GM21360 (cell line): ENCODE results near the gene LILRA5.
"Not testable (repeated sequence)": the region's sequence is repeated elsewhere in the genome, so short reads cannot be mapped to it uniquely, and the experiment has no call there.

Experiments
- ATAC-seq: cut with Tn5 transposase; IDR thresholded peaks from one replicate; pipeline ENCODE4 v1.9.1; 2021; ENCODE audit warnings: mild to moderate bottlenecking, moderate library complexity; ENCODE audit not compliant: unreplicated experiment

LILRA5 gene

DNA sequence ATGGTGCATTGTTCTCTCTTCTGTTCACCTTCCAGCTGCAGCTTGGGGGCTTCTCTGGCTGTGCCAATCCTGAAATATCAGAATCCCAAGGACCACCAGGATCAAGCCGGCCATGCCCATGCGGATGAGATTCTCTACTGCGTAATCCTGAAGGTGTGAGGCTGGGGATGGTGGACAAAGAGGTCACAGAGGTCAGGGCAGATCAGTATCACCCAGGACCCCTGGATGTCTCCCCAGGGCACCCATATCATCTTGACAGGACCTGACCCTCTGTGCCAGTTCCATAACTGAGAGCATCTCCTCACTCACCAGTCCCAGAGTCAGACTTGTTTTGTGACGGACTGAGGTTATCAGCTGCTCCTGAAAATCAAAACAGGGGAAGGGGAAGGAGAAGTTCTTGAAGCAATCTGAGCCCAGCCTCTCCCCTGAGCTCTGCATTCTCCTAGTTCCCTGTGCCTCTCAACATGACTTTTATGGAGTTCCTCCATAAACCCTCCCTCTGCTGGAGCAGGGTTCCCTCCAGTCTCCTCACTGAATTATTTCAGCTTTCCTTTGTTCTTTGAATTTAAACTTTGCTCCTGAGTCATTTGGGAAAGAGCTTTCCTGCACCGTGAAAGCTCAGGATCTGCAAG lies 5.5 kb downstream of the LILRA5 start:
- no peak for ATAC-seq

DNA sequence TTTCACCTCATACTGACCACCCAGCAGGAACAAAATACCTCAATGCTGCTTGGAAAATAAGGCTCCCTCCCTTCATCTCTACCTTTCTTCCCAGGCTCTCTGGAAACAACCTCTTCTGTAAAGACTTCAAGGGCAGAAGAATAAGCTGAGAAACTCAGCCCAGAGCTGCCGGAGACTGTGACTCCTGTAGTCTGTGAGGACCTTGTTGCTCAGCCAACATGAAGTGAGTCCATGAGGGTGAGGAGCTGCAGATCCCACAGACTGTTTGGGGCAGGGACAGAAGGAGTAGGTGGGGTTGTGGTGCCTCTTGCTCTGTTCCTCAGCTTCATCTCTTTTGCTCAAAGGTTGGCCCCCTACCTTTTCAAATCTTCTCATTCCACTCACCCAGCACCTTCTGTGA lies 7.8 kb downstream of the LILRA5 start:
- ATAC-seq = no peak

DNA sequence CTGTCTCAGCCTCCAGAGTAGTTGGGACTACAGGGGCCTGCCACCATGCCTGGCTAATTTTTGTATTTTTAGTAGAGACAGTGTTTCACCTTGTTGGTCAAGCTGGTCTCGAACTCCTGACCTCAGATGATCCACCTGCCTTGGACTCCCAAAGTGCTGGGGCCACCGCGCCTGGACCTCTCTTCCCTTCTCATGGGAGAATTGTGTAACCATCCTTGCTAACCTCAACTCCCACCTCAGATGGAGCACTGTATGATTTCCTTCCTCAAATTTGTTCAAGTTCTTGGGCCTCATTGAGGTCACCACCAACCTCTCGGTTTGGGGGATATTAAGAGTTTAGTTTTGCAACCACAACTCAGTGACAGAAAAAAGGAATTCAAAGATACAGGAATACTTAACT lies 10.7 kb downstream of the LILRA5 start:
- ATAC-seq = no peak

DNA sequence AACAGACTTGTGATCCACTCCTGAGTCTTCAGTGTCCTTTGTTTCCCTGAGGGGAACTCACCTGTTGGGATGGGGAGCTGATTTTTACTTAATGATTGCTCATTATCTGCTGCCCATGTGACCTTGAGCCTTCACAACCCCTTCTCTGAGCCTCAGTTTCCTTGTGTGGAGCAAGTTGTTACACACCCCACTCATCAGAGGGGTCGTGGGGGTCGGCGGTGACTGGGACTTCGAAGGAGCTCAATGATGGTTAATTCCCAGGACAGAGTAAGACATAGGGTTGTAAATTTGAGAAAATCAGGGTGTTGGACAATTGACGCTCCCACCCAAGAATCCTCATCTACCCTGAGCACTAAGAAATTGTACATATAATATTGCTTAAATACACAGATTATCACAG lies 13.5 kb downstream of the LILRA5 start:
- no peak for ATAC-seq

DNA sequence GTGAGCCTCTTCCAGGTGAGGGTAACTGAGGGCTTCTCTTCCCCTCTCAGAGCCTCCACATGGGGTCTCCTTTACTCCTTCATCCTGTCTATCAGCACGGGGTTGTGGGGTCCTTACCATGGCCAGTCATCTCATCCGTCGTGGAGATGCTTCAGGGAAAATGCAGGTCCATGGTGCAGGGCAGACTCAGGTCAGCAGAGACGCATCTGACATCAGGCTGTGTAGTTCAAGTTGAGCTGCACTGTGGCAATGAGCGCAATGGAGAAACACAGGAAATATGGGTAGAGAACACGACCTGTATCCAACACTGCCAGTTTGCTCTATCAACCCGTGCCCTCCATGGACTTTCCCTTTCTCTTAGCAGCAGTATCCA lies 13.9 kb downstream of the LILRA5 start:
- no peak for ATAC-seq

DNA sequence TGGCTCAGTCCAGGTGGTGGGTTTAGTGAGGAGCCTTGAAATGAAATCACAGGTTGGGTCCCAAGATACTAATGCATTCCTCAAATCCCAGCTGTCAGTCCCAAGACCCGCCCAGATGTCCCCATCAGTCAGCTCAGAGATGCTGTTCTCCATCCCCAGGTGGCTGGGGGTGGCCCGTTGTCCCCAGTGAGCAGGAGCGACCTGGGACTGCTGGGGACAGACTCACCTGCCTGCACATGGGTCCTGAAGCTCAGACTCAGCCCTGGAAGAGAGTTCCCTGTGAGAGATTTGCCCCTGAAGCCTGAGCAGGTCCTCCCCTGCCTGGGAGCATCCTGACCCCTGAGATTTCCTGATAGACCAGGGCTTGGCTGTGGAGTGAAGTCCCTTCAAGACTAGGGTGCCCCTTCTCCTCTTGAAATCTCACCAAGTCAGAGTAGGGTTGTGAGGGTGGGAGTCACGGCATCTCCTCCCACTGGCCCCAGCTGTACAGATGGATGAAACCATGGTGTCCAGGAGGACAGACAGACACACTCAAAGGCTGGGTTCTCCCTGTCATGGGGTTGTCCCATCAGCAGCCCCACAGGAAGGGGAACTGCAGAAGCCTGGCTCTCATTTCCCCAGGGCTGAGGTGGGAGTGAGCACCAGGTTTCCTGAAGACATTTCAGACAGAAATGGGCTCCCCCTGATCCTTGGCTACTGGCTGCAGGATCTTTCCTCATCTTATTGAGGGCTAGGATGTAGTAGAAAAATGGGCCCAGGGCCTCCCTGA lies 14.4 kb downstream of the LILRA5 start:
- no peak for ATAC-seq

DNA sequence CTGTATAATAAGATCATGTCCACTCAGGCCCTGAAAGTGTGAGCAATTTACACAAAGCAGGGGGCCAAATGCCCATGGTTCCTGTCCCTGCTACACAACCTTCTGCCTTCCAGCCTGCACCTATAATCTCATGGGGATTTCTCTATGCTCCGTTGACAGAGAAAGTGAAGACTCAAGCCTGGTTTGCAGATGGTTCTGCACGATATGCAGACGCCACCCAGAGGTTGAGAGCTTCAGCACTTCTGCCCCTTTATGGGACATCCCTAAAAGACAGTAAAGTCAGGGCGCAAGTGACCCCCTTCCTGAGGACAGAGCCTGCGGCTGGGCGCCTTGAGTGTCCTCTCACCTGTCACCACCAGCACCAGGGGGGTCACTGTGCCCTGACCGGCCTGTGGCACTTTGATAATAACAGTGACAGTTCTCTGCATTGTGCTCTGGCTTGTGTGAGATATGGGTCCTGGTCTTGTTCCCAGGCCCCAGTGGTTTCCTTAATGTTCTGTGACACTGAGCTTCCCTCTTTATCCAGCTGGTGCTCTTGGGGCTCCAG lies 15.1 kb downstream of the LILRA5 start:
- no peak for ATAC-seq

DNA sequence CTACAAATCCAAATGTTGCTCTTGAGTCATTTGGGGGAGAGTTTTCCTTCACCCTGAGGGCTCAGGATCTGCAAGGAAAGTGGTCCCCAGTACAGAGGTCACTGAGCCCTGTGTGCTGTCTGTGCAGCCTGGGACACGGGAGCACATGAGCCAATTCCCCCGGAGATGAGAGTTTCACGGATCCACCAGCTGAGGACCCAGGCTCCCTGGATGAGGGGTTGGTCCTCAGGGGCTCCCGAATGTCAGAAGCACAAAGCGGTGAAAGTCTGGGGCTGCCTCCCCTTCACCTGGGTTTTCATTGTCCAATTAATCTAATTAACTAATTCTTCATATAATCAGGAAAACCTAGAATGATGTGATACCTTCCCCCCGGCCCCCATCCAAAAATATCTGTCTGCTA lies 18.4 kb downstream of the LILRA5 start:
- no peak for ATAC-seq

DNA sequence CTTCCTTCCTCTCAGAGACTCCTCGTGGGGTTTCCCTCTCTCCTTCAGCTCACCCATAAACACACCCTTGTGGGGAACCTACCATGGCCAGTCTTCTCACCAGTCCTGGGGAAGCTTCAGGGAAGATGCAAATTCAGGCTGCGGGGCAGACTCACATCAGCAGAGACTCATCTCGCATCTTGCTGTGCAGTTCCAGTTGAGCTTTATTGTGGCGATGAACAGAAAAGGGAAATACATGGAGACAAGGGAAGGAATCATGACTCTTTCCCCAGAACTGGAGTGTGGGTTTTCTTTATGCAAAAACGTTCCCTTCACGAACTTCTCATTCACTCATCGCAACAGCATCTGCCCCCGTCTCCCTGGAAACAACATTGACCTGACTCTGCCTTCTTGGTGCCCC lies 23.8 kb downstream of the LILRA5 start:
- not testable (repeated sequence) for ATAC-seq

DNA sequence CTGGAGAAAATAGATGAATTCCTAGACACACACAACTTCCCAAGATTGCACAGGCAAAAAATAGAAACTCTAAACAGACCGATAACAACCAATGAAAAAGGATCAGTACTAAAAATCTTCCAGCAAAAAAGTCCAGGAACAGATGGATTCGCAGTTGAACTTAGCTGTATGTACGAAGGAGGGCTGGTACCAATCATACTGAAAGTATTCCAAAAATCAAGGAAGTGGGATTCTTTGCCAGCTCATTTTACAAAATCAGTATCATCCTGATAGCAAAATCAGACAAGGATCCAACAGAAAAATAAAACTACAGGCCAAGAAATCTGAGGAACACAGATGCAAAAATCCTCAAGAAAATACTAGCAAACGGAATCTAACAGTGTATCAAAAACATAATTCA lies 25.5 kb downstream of the LILRA5 start:
- no peak for ATAC-seq

DNA sequence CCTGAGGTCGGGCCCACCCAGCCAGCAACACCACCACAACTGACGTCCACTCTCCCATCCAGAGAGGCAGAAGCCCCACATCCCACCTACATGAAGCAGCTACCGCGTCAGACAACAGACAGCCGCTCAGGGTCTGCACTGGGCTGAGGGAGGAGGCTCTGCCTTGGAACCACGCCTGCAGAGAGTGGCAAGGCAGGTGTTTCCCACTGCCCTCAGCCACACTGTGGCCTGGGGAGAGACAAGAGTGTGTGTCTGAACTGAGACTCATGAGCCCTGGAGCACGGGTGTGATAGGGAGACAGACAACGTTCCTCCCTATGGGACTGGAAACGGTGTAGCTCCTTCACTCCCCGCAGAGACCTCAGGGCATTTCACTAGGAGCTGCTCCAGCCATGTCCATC lies 26.7 kb downstream of the LILRA5 start:
- ATAC-seq = not testable (repeated sequence)

DNA sequence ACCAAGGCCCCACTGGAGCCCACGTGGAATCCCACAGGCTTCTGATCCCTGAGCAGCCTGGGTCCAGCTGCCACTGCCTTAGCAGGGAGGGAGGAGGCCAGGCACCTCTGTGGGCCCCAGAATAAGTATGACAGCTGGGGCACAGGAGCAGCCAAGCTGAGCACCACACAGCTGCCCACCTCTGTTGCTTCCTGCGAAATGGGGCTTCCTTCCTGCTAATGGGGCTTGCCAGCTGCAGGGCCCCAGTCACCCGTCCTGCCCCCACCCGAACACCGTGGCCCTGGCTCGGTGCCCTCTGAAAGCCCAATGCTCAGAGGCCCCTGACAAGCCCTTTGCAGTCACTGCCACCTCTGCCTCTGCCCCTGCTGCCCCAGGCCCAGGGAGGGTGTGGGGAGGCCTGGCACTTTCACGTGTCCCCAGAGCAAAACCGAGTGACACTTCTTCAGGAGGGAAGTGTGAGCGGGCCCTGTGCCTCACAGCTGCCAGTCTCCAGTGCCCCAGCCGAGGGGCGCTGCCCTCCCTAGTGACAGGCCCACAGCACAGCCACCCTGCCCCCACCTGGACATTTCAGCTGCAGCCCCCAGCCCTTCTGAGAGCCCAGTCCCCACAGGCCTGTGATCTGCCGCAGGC lies 27.4 kb downstream of the LILRA5 start:
- not testable (repeated sequence) for ATAC-seq

DNA sequence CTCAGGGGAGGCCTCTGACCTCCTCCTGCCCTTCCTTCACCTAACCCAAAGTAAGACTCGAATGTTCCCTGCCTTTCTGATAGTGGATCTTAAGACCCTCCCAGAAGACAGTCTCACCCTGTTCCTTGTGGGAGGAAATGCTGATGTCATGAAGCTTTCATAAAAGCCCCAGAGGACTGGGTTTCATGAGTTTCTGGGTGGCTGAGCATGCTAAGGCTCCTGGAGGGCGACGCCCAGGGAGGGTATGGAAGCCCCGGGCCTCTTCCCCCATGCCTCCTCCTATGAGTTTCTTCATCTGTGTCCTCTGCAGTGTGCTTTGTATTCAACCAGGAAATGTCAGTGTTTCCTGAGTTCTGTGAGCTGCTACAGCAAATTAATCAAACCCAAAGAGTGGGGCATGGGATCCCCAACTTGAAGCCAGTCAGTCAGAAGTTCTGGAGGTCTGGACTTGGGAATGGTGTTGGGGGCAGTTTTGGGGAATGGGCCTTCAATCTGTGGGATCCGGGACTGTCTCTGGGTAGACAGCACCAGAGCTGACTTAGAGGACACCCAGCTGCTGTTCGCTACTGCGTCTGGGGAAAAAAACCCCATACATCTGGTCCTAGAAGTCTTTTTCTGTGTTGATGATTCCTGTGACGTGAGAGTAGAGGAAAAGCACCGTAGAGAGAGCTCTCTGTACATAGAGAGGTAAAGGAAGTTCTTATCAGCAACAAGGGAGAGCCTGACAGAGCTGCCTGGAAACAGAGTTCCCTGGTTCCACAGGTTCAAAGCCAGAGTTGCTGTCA lies 30.1 kb downstream of the LILRA5 start:
- no peak for ATAC-seq

DNA sequence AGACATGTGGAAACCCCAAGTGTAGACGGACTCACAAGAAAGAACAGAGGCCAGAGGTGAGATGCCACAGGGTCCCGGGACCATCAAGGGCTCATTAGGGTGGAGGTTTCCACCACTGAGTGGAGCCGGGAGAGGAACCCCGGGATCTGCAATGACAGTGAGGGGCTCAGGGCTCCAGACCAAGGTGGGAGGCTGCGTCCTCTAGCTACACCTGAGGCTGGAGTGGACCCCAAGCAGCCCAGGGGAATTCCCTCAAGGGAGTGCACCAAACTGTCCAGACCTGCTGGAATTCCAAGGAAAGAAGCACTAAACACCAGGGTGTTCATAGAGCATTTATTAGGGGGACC lies 31.3 kb downstream of the LILRA5 start:
- ATAC-seq = not testable (repeated sequence)

DNA sequence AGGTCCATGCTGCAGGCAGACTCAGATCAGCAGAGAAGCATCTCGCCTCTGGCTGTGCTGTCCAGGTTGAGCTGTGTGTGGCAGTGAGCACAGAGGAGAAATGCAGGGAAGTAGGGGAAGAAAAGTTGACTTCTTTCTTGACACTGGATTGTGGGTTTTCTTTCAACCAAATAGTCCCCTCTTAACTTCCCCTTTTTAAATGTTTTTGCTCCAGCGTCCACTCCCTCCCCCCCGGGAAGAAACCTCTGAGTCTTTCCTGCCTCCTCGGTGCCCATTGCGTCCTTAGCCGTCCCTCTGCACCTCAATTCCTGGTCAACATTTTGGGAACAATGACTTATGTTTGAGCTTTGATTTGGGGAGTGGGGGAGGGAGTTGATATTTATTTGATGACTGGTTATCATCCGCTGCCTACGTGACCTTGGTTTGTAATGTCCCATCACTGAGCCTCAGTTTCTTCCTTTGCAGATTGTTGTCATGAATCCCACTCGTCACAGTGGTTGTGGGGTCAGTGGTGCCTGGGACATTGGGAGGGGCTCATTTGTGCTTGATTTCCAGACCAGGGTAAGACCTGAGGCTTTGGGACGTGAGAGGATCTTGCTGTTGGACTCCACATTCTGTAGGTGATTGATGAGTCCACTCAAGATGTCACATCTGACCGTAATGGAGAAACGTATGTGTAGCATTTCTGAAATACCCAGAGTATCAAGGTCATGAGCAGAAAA lies 31.8 kb downstream of the LILRA5 start, which contains the start of gene LILRB2:
LILRB2 (minus strand) TSS at position 104 of the 722 bp plus-strand sequence. CDS start 614 bp downstream, outside the sequence.
- ATAC-seq = no peak

DNA sequence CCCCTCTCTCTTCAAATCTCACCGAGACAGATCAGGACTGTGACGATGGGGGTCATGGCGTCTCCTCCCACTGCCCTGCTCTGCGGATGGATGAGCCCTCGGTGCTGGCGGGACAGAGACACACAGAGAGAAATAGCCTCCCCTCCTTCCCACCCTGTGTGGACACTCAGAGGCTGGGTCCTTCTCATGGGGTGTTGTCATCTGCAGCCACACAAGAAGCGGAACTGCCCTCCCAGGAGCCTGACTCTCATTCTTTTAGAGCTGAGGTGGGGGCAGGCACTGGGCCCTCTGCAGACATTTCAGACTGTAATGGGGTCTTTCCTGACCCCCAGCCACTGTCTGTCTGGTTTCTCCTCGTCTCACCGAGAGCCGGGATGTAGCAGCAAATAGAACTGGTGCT lies 32.5 kb downstream of the LILRA5 start:
- not testable (repeated sequence) for ATAC-seq

DNA sequence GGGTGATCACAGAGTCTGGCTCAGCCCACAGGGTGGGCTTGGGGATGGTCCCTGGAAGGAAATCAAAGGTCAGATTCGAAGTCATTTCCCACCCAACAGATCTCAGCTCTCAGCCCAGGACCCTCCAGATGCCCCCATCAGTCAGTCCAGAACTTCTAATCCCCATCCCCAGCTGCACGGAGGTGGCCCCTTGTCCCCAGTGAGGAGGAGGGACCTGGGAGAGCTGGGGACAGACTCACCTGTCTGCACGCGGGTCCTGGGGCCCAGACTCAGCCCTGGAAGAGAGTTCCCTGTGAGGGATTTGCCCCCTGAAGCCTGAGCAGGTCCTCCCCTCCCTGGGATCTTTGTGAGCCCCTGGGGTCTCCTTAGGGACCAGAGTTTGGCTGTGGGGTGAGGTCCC lies 32.9 kb downstream of the LILRA5 start:
- ATAC-seq = not testable (repeated sequence)

DNA sequence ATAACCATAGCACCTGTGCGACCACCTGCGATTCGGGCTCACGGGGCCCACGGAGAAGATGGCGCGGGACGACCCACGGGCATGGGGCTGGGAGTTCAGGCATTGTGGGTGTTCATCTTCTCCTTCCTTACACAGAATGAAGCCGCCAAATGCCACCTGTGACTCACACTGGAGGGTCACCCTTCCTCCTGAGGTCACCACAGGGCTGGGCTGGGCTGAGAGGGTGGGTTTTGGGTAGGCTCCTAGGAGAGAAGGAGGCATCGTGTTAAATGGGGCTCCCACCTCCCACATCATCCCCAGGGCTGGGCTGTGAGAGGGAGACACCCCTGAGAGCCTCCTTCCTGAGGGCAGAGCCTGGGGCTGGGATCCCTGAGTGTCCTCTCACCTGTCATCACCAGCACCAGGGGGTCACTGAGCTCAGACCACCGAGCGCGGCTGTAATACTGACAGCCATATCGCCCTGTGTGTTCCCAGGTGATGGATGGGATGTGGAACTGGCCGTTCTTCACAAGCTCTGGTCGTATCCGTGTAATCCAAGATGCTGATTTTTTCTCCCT lies 33.5 kb downstream of the LILRA5 start:
- no peak for ATAC-seq

DNA sequence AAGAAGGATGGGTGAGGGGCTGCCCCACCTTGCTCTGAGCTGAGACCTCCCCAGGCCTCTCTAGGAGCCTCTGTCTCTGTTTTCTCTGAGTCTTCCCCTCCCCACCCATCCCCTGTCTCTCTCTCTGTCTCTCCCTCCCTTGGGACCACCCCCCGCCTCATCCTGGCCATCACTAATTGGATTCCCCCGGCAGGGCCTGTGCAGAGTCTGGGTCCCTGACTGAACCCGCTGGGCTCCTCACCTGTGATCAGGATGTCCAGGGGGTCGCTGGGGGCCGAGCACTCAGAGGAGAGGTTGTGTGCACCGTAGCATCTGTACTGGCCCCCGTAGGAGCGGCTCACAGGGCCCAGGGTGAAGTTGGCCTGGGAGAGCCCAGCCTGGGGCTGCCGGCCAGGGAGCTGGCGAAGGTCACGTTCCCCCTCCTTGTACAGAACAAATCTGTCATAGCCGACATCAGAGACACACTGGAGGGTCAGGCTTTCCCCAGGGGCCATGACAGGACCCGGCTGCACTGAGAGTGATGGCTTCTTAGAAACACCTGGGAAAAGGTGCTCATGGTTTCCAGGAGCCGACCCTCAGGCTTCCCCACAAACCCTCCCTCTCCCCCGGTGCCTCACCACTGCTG lies 34.3 kb downstream of the LILRA5 start:
- not testable (repeated sequence) for ATAC-seq

DNA sequence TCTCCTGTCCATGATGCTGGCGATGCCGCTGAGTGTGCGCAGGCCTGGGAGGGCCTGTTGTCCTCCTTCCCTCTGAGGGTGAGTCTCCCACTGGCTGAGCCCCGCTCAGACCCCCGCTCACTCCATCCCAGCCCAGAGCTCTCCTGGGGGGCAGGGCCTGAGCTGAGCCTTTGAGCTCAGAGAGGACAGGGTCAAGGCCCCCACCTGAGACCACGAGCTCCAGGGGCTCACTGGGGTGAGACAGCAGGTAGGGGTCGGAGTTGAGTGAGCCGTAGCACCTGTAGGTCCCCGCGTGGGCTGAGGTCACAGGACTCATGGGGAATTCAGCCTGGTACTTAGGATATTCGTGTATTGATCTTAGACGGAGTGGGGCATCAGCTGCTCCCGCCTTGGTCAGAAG lies 34.9 kb downstream of the LILRA5 start:
- ATAC-seq = not testable (repeated sequence)
